GM10266 (cell line): ENCODE data around the gene PGM1.
A peak's percentile ranks its signal among the peaks of the same experiment; 100 is the strongest.

ENCODE experiments used
- DNase-seq: peaks from one replicate; pipeline ENCODE4 v3.0.0; 2012; ENCODE audit errors: extremely low spot score
- TF ChIP-seq, protein P1 (sequence below): IDR thresholded peaks from 2 replicates; pipeline ENCODE4 v1.5.1; 2012; ENCODE audit warnings: mild to moderate bottlenecking, low read depth; ENCODE audit not compliant: control insufficient read depth, insufficient read depth; ENCODE audit errors: missing control alignments

The PGM1 gene

DNA sequence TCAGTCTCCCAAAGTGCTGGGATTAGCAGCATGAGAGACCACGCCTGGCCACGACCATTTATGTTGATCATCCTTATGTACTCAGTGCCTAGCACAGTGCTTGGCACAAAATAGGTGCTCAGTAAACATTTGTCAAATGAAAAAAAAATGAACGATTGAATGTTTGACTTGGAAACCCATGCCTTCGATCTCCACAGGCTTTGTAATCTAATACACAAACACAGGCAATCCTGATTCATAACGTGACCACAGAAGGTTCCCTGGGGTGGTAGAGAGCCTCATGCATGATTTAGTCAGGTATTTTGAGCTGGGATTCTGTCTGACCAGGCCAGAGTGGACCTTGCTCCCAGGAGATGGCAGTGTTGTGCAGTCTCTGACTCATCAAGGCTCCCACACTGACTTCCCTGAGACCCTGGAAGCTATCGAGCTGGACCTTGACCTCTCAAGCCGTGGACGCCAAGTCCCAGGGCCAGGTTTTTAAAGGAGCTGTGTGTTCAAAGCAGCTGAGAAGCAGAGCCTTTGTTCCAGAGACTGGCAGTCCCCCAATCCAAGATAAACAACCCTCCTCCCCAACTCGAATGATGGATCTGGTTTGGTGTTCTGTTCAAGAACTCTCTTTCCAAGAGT, 81.1 kb downstream of the PGM1 start:
- DNase-seq = peak; percentile 44
- TF ChIP-seq, protein P1, sequence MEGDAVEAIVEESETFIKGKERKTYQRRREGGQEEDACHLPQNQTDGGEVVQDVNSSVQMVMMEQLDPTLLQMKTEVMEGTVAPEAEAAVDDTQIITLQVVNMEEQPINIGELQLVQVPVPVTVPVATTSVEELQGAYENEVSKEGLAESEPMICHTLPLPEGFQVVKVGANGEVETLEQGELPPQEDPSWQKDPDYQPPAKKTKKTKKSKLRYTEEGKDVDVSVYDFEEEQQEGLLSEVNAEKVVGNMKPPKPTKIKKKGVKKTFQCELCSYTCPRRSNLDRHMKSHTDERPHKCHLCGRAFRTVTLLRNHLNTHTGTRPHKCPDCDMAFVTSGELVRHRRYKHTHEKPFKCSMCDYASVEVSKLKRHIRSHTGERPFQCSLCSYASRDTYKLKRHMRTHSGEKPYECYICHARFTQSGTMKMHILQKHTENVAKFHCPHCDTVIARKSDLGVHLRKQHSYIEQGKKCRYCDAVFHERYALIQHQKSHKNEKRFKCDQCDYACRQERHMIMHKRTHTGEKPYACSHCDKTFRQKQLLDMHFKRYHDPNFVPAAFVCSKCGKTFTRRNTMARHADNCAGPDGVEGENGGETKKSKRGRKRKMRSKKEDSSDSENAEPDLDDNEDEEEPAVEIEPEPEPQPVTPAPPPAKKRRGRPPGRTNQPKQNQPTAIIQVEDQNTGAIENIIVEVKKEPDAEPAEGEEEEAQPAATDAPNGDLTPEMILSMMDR = peak; percentile 56

DNA sequence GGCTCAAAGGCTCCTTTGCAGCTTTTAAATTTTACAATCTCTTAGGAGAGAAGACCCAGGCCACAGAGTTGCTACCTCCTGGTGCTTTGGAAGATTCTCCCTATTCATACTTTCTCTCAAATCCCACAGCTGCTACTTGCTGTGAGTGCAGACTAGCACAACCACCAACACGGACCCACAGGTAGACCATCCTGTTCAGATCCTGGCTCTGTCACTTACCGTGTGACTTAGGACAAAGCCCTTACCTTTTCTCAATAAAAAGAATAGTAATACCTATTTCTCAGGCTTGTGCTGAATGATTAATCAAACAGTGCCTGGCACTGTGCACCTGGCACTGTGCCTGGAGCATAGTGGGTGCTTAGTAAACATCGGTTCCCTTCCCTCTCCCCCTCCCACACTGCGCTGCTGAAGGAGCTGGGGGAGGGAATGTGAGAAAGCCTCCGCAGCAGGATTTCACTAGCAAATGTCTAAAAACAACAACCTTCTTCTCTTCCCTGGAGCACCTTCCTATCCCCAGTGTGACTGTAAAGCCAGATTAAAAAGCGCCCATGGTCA, 81.7 kb downstream of the PGM1 start:
- TF ChIP-seq, protein P1 = no peak
- DNase-seq = no peak

DNA sequence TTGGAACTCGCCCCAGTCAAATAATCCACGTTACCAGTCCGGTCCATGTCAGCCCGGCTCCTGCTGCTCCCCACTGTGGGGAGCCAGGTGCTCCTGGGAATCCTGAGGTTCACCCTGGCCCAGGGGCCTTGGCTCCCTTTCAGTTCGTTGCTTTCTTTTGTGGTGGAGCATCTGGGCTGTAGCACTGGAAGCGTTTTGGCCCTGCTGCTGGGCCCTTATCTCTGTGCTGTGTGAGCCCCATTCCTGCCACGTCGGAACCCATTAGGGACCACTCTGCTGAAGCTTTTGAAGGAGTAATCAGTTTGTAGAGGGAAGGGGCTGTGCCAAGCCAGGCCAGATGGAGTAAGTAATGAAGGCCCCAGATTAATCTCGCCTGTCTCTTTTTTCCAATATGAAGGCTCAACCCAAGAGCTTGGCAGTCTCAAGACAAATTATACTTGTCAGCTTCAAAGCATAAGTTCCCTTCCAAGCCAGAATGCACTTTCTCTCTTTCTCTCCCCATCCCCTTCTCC, 82.3 kb downstream of the PGM1 start:
- TF ChIP-seq, protein P1 = no peak

DNA sequence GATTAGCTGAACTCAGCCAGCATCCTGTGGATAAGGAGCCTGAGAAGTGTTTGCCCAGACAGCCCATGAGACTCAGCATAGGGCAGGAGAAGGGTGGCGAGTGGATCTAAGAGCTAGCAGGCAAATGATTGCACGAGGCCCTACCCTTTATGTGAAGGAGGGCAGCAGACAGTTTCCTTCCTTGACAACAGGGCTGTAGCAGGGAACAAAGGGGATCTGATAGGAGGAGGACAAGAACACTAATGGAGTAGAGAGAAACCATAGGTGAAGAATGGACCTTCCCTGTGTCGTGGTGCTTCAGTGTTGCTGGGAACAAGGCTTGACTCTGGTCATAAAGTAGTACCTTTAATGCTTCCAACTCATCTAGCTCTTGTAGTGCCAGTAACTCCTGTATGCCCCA, 84.3 kb downstream of the PGM1 start:
- TF ChIP-seq, protein P1 = no peak
- no peak for DNase-seq

More for the DNA sequence above, 82.3 kb downstream of the PGM1 start:
- DNase-seq = no peak

DNA sequence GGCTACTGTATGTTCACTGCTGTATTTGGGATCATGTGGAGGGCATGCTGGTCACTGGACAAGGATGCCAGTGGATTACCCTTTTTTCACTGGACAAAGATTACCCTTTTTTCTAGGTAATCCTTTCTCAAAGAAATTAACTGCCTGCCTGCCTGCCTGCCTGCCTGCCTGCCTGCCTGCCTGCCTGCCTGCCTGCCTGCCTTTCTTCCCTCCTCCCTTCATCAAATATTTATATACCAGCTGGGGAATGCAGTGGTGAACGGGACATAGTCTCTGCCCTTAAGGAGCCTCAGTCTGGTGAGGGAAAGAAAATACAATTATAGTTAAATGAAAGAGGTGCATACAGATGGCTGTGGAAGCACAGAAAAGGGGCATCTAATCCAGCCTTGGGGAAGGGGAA, 85.0 kb downstream of the PGM1 start:
- no peak for DNase-seq
- TF ChIP-seq, protein P1 = no peak

DNA sequence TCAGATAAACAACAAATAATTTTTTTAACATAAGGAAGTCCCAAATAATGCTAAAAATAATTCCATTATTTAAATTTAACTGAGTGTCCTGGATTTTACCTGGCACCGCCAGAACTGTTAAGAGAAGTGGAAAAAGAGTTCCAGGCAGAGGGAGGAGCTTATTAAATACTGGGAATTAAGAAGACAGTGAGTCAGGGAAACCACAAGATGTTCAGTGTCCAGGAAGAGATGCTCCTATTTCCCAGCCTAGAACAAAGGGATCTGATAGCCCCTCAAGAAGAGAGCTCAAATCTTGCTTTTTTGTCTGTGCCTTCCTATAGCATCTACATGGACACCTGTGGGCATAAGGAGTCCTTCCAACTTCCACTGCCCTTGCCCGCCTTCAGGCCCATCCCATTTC, 85.9 kb downstream of the PGM1 start:
- TF ChIP-seq, protein P1 = no peak
- DNase-seq = no peak

DNA sequence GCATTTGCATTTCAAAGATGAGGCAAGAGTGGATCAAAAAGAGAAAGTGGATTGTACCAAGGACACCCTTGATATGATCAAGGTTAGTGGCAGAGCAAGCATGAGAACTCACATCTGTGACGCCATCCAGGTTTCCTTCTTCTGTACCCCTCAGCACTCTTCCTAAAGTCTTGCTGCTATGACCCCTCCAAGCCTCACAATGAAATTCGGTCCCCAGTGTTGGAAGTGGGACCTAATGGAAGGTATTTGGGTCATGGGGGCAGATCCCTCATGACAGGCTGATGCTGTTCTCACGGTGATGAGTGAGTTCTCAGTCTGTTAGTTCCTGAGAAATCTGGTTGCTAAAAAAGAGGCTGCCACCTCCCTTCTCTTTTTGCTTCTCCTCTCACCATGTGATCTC, 86.4 kb downstream of the PGM1 start:
- no peak for DNase-seq
- TF ChIP-seq, protein P1 = no peak
